Measurements from ENCODE around the gene PTPN4. TPM values are rescaled to one million over a fixed set of nuclear protein-coding genes. Genes with fewer than 3 reads are reported as not detected.

Gene PTPN4
- total RNA-seq, 4 donors from 2014 or later: 15.0 to 45.2 (median 21.1) TPM

GRCh38 chr2:119818792-119819191 is 59.1 kb downstream of the PTPN4 start:
- no peak overlapping the region for H3K27ac ChIP-seq
- peaks cover 0 to 9% (median 0%) of the 10 kb centered on the region in 4 donors for H3K9me3 ChIP-seq
- H3K4me1 ChIP-seq: no peaks in the 10 kb centered on the region
- no peak for DNase-seq (ENCODE audit: low spot score in 2 of 2)
- 97 to 99% methylated on average over 2 of the region's 2 CpGs for WGBS, 2 donors
- H3K27me3 ChIP-seq: no peaks in the 10 kb centered on the region
- H3K36me3 ChIP-seq: peaks cover 0 to 13% (median 0%) of the 10 kb centered on the region in 3 donors
- H3K4me3 ChIP-seq: no peak overlapping the region
- TF ChIP-seq EP300 (IDR thresholded peaks at IDR 0.05) (no peak), CTCF (IDR thresholded peaks at IDR 0.05) (no peak), POLR2A (IDR thresholded peaks at IDR 0.05) (no peak)

GRCh38 chr2:119819846-119820245 is 60.1 kb downstream of the PTPN4 start:
- H3K4me1 ChIP-seq: no peaks in the 10 kb centered on the region
- H3K27me3 ChIP-seq: no peaks in the 10 kb centered on the region
- H3K27ac ChIP-seq: no peak overlapping the region
- H3K4me3 ChIP-seq: no peak overlapping the region
- H3K9me3 ChIP-seq: peaks cover 0 to 9% (median 0%) of the 10 kb centered on the region in 4 donors
- H3K36me3 ChIP-seq: peaks cover 0 to 13% (median 0%) of the 10 kb centered on the region in 3 donors
- TF ChIP-seq CTCF (IDR thresholded peaks at IDR 0.05) (no peak), POLR2A (IDR thresholded peaks at IDR 0.05) (no peak), EP300 (IDR thresholded peaks at IDR 0.05) (no peak)
- 80 to 88% methylated on average over 6 of the region's 6 CpGs for WGBS, 2 donors
- DNase-seq (ENCODE audit: low spot score in 2 of 2): no peak

GRCh38 chr2:119820275-119820674 is 60.6 kb downstream of the PTPN4 start:
- Histone ChIP-seq H3K27me3 (no peaks in the 10 kb centered on the region), H3K4me1 (no peaks in the 10 kb centered on the region), H3K4me3 (no peak overlapping the region), H3K27ac (no peak overlapping the region), H3K36me3 (peaks cover 0 to 13% (median 0%) of the 10 kb centered on the region in 3 donors), H3K9me3 (peaks cover 0 to 9% (median 0%) of the 10 kb centered on the region in 4 donors)
- TF ChIP-seq CTCF (IDR thresholded peaks at IDR 0.05): no peak
- no peak for TF ChIP-seq EP300 (IDR thresholded peaks at IDR 0.05)
- TF ChIP-seq POLR2A (IDR thresholded peaks at IDR 0.05): no peak
- DNase-seq (ENCODE audit: low spot score in 2 of 2): no peak

- H3K9me3 ChIP-seq: peaks cover 0 to 9% (median 0%) of the 10 kb centered on the region in 4 donors
- H3K36me3 ChIP-seq: peaks cover 0 to 13% (median 0%) of the 10 kb centered on the region in 3 donors
- no peak overlapping the region for H3K4me3 ChIP-seq
- no peaks in the 10 kb centered on the region for H3K4me1 ChIP-seq
- TF ChIP-seq EP300 (IDR thresholded peaks at IDR 0.05): no peak
- no peak for TF ChIP-seq CTCF (IDR thresholded peaks at IDR 0.05)
- TF ChIP-seq POLR2A (IDR thresholded peaks at IDR 0.05): no peak
- H3K27ac ChIP-seq: no peak overlapping the region
- H3K27me3 ChIP-seq: no peaks in the 10 kb centered on the region
- no peak for DNase-seq (ENCODE audit: low spot score in 2 of 2)
- WGBS, 2 donors: 95 to 98% methylated on average over 2 of the region's 2 CpGs
Observed at GRCh38 chr2:119821266-119821665, 61.5 kb downstream of the PTPN4 start.

GRCh38 chr2:119823734-119824334 is 64.1 kb downstream of the PTPN4 start:
- WGBS, 2 donors: 42 to 45% methylated on average over 7 of the region's 7 CpGs
- TF ChIP-seq EP300 (IDR thresholded peaks at IDR 0.05): no peak
- peak; percentile 28 to 58 (median 31) for TF ChIP-seq CTCF (IDR thresholded peaks at IDR 0.05)
- no peak overlapping the region for H3K27ac ChIP-seq
- peaks cover 0 to 1% (median 0%) of the 10 kb centered on the region in 3 donors for H3K36me3 ChIP-seq
- DNase-seq (ENCODE audit: low spot score in 2 of 2): no peak
- no peaks in the 10 kb centered on the region for H3K9me3 ChIP-seq
- no peaks in the 10 kb centered on the region for H3K27me3 ChIP-seq
- no peaks in the 10 kb centered on the region for H3K4me1 ChIP-seq
- H3K4me3 ChIP-seq: no peak overlapping the region

Data from tibial nerve (tissue), 4 donors.